Body of pancreas (tissue), 4 donors: ENCODE data around the gene PEA15. TPM values are rescaled to one million over a fixed set of nuclear protein-coding genes. Genes with fewer than 3 reads are reported as not detected.

ENCODE experiments used
- ATAC-seq: fragments of 150-250 bp; one replicate; pipeline ENCODE4 v1.9.1; 2016
- DNase-seq, 4 donors: peaks; one replicate each; pipeline ENCODE4 v3.0.0-alpha.2; 2019
- H3K27ac ChIP-seq, 4 donors: fragments of 200-600 bp; sonication (generic); 1 replicate in 3 of 4; 2 replicates in 1 of 4; pipeline versions ENCODE4 v1.5.1 to v1.6.1; 2016 to 2019; ENCODE audit warnings: mild to moderate bottlenecking in 1 of 4, mixed read lengths in 1 of 4, moderate library complexity in 1 of 4
- H3K27me3 ChIP-seq, 2 donors: fragments of 200-600 bp; sonication (generic); one replicate each; pipeline ENCODE4 v1.6.0; 2016; ENCODE audit warnings: mild to moderate bottlenecking in 1 of 2
- H3K36me3 ChIP-seq, 2 donors: fragments of 200-600 bp; sonication (generic); replicated peaks in 1 of 2; 2 replicates each; pipeline ENCODE4 v1.5.1; 2016; ENCODE audit warnings: low read depth in 2 of 2; ENCODE audit not compliant: insufficient read depth in 1 of 2
- H3K4me1 ChIP-seq: fragments of 200-600 bp; sonication (generic); one replicate; pipeline ENCODE4 v1.6.0; 2016
- H3K4me3 ChIP-seq, 2 donors: fragments of 200-600 bp; sonication (generic); 1 replicate in 1 of 2; 2 replicates in 1 of 2; pipeline ENCODE4 v1.5.1; 2016 to 2019
- H3K9me3 ChIP-seq, 3 donors: fragments of 200-600 bp; sonication (generic); 1 replicate in 2 of 3; 2 replicates in 1 of 3; pipeline ENCODE4 v1.5.1; 2016
- CTCF ChIP-seq, 7 experiments: fragments of 450-650 bp in 4 of 7; fragments of 200-600 bp in 3 of 7; sonication (generic) in 3 of 7; IDR thresholded peaks; one replicate each; pipeline ENCODE4 v1.5.1; 2016 to 2019; ENCODE audit warnings: antibody characterized with exemption in 7 of 7
- POLR2A ChIP-seq, 3 donors: fragments of 450-650 bp; IDR thresholded peaks; one replicate each; pipeline ENCODE4 v1.6.1; 2016; ENCODE audit warnings: antibody characterized with exemption in 3 of 3, mild to moderate bottlenecking in 2 of 3
- WGBS, 2 donors: methylation state at CpG; one replicate each; pipeline ENCODE4 v1.1.5; 2017; 5-methylcytosine and 5-hydroxymethylcytosine counted together
- intact Hi-C: fragments of 100-400 bp; cut with DNase I; formaldehyde crosslinking; loops from one replicate; pipeline ENCODE4 v1.15.1; 2023
- total RNA-seq, 2 donors: library from RNA; depleted of rRNA; stranded (reverse); fragments of >200 nt; gene quantifications; one replicate each; pipeline ENCODE4 v1.1.0, GENCODE V29; 2016

PEA15 gene
- total RNA-seq, 2 donors from 2014 or later = 21.4 to 23.9 TPM

GRCh38 chr1:160177667-160178066 is 27.5 kb upstream of the PEA15 start:
- no peaks in the 10 kb centered on the region for H3K4me1 ChIP-seq
- ATAC-seq = no peak
- intact Hi-C loops = no loop called here
- no peaks in the 10 kb centered on the region for H3K36me3 ChIP-seq
- no peaks in the 10 kb centered on the region for H3K27me3 ChIP-seq
- H3K9me3 ChIP-seq = no peaks in the 10 kb centered on the region
- DNase-seq = no peak
- TF ChIP-seq POLR2A (IDR thresholded peaks at IDR 0.05) (no peak), CTCF (IDR thresholded peaks at IDR 0.05) (no peak)
- H3K27ac ChIP-seq = no peak overlapping the region
- WGBS, 2 donors = 90 to 94% methylated on average over 1 of the region's 1 CpG
- H3K4me3 ChIP-seq = no peak overlapping the region

GRCh38 chr1:160178731-160179130 is 26.5 kb upstream of the PEA15 start:
- Histone ChIP-seq H3K9me3 (no peaks in the 10 kb centered on the region), H3K27ac (no peak overlapping the region), H3K27me3 (no peaks in the 10 kb centered on the region), H3K36me3 (no peaks in the 10 kb centered on the region), H3K4me1 (no peaks in the 10 kb centered on the region), H3K4me3 (no peak overlapping the region)
- TF ChIP-seq POLR2A (IDR thresholded peaks at IDR 0.05) = no peak
- TF ChIP-seq CTCF (IDR thresholded peaks at IDR 0.05) = no peak
- intact Hi-C loops = no loop called here
- DNase-seq (no peak), ATAC-seq (no peak)
- WGBS, 2 donors = 59 to 66% methylated on average over 2 of the region's 2 CpGs

GRCh38 chr1:160179336-160179735 is 25.8 kb upstream of the PEA15 start:
- 76 to 86% methylated on average over 4 of the region's 4 CpGs for WGBS, 2 donors
- intact Hi-C loops = no loop called here
- DNase-seq (no peak), ATAC-seq (no peak)
- H3K27ac ChIP-seq = no peak overlapping the region
- H3K4me1 ChIP-seq = no peaks in the 10 kb centered on the region
- no peaks in the 10 kb centered on the region for H3K36me3 ChIP-seq
- no peak overlapping the region for H3K4me3 ChIP-seq
- H3K9me3 ChIP-seq = no peaks in the 10 kb centered on the region
- no peaks in the 10 kb centered on the region for H3K27me3 ChIP-seq
- no peak for TF ChIP-seq CTCF (IDR thresholded peaks at IDR 0.05)

- Histone ChIP-seq H3K4me3 (no peak overlapping the region), H3K27me3 (no peaks in the 10 kb centered on the region), H3K27ac (no peak overlapping the region), H3K4me1 (no peaks in the 10 kb centered on the region), H3K9me3 (no peaks in the 10 kb centered on the region), H3K36me3 (no peaks in the 10 kb centered on the region)
- ATAC-seq (no peak), DNase-seq (no peak)
- WGBS, 2 donors = 71 to 82% methylated on average over 7 of the region's 7 CpGs
- intact Hi-C loops = no loop called here
- TF ChIP-seq POLR2A (IDR thresholded peaks at IDR 0.05) = no peak
- no peak for TF ChIP-seq CTCF (IDR thresholded peaks at IDR 0.05)
Observed at GRCh38 chr1:160186246-160186645, 18.9 kb upstream of the PEA15 start.

GRCh38 chr1:160186729-160187128 is 18.5 kb upstream of the PEA15 start:
- no peak overlapping the region for H3K4me3 ChIP-seq
- DNase-seq (no peak), ATAC-seq (no peak)
- no peaks in the 10 kb centered on the region for H3K27me3 ChIP-seq
- H3K9me3 ChIP-seq = no peaks in the 10 kb centered on the region
- intact Hi-C loops = no loop called here
- WGBS, 2 donors = 55 to 73% methylated on average over 2 of the region's 2 CpGs
- H3K27ac ChIP-seq = no peak overlapping the region
- no peak for TF ChIP-seq CTCF (IDR thresholded peaks at IDR 0.05)
- TF ChIP-seq POLR2A (IDR thresholded peaks at IDR 0.05) = no peak
- no peaks in the 10 kb centered on the region for H3K36me3 ChIP-seq
- H3K4me1 ChIP-seq = no peaks in the 10 kb centered on the region
